GM12873 (cell line): ENCODE measurements around the gene NECAB2.

ENCODE experiments used
- TF ChIP-seq, protein P1 (sequence below): IDR thresholded peaks from 2 replicates; pipeline ENCODE4 v1.5.1; 2012; ENCODE audit warnings: low read depth, mild to moderate bottlenecking, moderate library complexity, low read length, control low read depth; ENCODE audit not compliant: insufficient read depth; ENCODE audit errors: missing control alignments

The NECAB2 gene

GRCh38 chr16:83980794-83981193, 12.8 kb downstream of the NECAB2 start:
- TF ChIP-seq, protein P1, sequence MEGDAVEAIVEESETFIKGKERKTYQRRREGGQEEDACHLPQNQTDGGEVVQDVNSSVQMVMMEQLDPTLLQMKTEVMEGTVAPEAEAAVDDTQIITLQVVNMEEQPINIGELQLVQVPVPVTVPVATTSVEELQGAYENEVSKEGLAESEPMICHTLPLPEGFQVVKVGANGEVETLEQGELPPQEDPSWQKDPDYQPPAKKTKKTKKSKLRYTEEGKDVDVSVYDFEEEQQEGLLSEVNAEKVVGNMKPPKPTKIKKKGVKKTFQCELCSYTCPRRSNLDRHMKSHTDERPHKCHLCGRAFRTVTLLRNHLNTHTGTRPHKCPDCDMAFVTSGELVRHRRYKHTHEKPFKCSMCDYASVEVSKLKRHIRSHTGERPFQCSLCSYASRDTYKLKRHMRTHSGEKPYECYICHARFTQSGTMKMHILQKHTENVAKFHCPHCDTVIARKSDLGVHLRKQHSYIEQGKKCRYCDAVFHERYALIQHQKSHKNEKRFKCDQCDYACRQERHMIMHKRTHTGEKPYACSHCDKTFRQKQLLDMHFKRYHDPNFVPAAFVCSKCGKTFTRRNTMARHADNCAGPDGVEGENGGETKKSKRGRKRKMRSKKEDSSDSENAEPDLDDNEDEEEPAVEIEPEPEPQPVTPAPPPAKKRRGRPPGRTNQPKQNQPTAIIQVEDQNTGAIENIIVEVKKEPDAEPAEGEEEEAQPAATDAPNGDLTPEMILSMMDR: no peak

GRCh38 chr16:83981799-83982198, 13.8 kb downstream of the NECAB2 start:
- TF ChIP-seq, protein P1: no peak

GRCh38 chr16:83983491-83983890, 15.4 kb downstream of the NECAB2 start:
- TF ChIP-seq, protein P1: no peak

GRCh38 chr16:83989300-83989699, 21.3 kb downstream of the NECAB2 start:
- TF ChIP-seq, protein P1: no peak

DNA sequence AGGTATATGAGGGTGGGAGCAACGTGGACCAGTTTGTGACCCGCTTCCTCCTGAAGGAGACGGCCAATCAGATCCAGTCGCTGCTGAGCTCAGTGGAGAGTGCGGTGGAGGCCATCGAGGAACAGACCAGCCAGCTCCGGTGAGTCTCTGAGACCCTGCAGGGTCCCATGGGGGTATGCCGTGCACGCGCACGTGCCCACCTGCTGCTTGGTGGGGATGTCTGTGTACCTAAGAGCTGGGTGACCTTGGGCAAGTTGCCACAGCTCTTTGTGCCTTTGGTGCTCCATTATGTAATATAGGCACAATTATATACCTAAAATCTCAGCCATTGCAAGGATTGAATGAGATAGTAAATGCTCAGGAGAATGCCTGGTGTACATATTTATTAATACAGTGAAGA, 22.4 kb downstream of the NECAB2 start:
- TF ChIP-seq, protein P1: no peak

GRCh38 chr16:83992624-83993023, 24.6 kb downstream of the NECAB2 start:
- TF ChIP-seq, protein P1: no peak

- TF ChIP-seq, protein P1: no peak
These were observed 26.0 kb downstream of the NECAB2 start for GRCh38 chr16:83994087-83994486.
